DND-41 (cell line): ENCODE measurements around the gene ARFRP1.

Experiments
- CTCF ChIP-seq: IDR thresholded peaks from 2 replicates; pipeline ENCODE4 v1.5.1; 2012; ENCODE audit warnings: borderline replicate concordance, low read length, moderate library complexity, mild to moderate bottlenecking; ENCODE audit not compliant: poor library complexity, severe bottlenecking; ENCODE audit errors: extremely low read depth
- EZH2 ChIP-seq: IDR thresholded peaks from 3 replicates; pipeline ENCODE4 v1.6.1; 2012; ENCODE audit warnings: borderline replicate concordance, low read depth, mild to moderate bottlenecking, moderate library complexity, low read length, inconsistent platforms; ENCODE audit not compliant: severe bottlenecking

- TF ChIP-seq CTCF (no peak), EZH2 (no peak)
Observed at GRCh38 chr20:63665708-63666107, 42.1 kb downstream of the ARFRP1 start.
